SW480 (cell line): ENCODE results near the gene ZNF385B.

Experiments
- DNase-seq: peaks from one replicate; pipeline ENCODE4 v3.0.0-alpha.2; 2016; ENCODE audit warnings: low spot score

ZNF385B gene

DNA sequence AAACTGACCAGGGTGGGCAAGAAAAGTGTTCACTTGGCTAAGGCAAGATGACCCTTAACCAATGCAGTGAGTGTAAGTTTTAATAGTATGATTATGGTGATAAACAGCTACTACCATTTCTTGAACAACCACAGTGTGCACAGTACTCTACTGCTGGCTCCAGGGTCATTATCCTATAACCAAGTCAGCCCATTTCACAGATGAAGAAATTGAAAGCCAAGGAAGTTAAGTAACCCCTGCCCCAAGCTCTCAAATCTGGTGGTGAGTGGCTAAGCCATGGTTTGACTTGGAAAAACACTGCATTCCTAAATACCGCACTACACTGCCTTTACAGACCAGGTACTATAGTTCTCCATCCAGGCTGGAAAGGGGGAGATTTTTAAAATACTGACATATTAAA is 5.7 kb downstream of the ZNF385B start:
- DNase-seq: no peak

DNA sequence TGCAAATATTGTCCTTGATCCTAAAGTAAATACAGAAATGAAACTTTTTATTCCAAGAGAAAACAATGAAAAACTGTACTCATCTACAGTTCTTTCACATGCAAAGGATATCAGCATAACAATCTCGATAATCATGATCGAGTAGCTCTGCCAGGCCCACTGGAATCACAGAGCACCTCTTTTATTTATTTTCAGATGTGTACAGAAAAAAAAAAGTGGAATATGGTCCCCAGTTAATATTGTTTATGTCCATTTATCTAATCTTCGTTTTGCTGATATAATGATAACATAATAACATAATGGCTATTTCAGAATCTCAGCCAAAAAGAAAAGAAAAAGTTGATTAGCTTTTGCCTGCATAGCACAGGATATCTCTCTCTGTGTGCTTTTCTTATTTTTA is 6.5 kb downstream of the ZNF385B start:
- no peak for DNase-seq

DNA sequence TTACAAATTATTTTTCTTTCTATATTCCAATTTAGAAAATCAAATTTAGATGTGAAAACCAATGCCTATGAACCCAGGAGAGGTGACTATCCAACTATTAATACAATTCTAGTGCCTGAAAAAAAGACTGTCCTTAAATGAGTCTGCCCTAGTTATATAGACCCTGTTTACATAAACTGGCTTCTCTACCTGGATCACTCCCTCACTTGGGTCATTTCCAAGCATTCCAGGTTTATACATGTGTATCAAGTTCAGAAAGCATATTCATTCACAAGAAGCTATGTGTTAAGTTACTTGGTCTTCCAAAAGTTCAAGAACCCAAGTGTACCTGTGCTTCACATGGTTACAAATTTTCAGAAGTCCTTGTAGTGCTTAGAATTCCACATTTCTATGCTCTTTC is 8.3 kb downstream of the ZNF385B start:
- no peak for DNase-seq

- DNase-seq: no peak
These were observed 11.2 kb downstream of the ZNF385B start for GRCh38 chr2:179850188-179850587.

GRCh38 chr2:179849719-179850118 is 11.7 kb downstream of the ZNF385B start:
- DNase-seq: no peak

DNA sequence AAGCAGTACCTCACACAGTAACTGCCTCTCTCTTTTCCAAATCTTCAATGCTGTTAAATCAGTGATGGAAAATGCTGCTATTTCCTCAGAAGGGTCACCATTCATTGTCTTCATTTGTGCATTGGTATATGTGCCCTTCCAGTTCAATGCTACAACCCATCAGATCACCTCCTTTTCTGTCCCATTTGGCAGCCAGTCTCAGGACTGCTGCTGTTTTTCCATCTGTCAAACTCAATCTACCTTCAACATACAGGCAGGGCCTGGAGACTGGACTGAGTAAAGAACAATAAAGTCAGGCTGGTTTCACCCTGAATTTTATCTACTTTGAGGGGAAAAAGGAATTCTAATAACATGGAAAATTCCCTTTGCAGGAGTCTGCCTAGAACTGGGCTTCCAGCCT is 17.9 kb downstream of the ZNF385B start:
- DNase-seq: no peak

GRCh38 chr2:179842498-179843153 is 18.8 kb downstream of the ZNF385B start:
- DNase-seq: no peak

- DNase-seq: no peak
These were observed 20.6 kb downstream of the ZNF385B start for GRCh38 chr2:179840840-179841239.

DNA sequence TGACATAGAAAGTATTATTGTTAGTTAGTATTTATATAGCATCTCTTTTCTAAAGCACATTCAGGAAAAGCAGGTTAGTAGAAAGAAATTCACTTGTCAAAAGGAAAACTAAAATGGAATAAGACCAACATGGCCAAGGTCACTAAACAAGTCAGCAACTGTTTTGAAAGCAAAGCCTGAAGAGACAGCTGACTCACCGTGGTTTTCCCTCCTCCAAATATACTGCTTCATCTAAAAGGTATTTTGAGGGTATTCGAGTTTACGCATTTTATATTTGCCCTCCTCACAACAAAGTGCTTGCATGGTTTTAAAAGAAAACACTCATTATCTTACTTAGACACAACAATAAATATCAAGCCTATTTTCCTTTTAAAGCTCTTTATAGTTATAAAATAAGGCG is 24.0 kb downstream of the ZNF385B start:
- peak; percentile 54 for DNase-seq

- DNase-seq: no peak
These were observed 31.2 kb downstream of the ZNF385B start for GRCh38 chr2:179830043-179830787.

DNA sequence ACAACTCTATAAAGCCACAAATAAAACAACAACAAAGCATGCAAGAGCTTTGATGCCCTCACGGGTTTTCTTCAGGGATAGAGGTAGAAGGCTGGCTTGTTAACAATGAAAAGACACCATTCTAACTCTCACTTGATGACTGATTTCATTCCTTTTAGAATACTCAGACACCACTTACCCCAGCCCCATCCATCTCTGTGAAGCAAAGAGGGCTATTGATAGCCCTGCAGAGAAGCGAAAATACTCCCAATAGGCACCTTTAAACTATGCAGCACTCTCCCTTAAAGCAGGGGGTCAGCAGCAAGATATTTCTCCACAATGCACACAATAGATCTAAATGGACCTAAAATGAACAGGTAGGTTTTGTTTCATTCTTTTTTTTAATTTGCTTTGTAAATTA is 35.1 kb downstream of the ZNF385B start:
- DNase-seq: no peak

GRCh38 chr2:179825494-179825893 is 35.9 kb downstream of the ZNF385B start:
- DNase-seq: no peak

- DNase-seq: no peak
These were observed 36.5 kb downstream of the ZNF385B start for GRCh38 chr2:179824961-179825360.

DNA sequence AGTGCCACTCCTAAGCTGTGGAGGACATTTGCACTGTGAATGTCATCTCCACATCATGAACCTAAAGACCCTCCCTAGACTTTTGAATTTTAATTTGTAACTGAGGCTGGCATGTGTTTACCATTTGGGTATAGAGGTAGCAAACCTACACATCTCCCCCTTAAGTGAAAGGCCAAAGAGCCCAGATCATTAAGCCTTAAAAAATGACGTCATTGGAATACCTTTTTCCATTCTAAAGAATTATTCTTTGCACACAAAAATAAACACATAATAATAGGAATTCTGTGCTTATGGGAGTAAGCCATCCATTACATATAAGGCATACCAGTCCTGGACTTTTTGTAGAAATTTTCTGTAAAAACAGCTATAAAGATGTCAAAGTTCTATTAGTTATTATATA is 38.9 kb downstream of the ZNF385B start:
- no peak for DNase-seq

GRCh38 chr2:179818546-179818945 is 42.9 kb downstream of the ZNF385B start:
- DNase-seq: no peak

- DNase-seq: peak; percentile 64
These were observed 44.1 kb downstream of the ZNF385B start for GRCh38 chr2:179817181-179817841.

DNA sequence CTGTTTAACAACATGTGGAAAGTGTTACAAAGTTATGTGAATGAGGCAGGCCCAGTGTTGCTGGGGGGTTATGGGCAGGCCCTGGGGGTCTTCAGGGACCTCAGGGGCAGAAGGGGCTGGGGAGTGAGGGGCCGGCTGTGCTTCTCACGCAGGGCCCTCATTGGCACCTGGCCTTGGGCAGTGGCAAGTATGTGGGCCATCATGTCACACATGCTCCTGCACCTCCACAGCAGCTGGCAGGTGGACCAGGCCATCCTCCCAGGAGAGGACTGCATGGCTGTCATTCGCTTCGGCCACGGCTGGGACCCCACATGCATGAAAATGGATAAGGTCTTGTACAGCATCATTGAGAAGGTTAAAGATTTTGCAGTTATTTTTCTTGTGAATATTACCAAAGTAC is 47.4 kb downstream of the ZNF385B start:
- DNase-seq: no peak

- DNase-seq: no peak
These were observed 48.9 kb downstream of the ZNF385B start for GRCh38 chr2:179812501-179812900.

- DNase-seq: no peak
These were observed 50.4 kb downstream of the ZNF385B start for GRCh38 chr2:179811042-179811441.

GRCh38 chr2:179809606-179810005 is 51.8 kb downstream of the ZNF385B start:
- no peak for DNase-seq

DNA sequence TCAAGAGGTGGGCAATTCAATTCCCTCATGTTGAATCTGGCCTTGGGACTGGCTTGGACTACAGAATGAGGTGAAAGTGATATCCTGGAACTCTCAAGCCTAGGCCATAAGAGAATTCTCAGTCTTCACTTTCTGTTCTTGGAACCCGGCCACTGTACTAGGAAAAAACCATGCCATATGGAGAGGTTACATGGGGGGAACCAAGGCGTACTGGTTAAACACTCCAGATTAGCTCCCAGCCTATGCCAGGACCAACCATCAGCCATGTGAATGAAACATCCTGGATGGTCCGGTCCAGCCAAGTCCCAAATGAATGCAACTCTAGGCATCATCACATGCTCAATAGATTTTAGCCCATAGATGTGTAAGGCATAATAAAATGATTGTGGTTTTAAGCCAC is 56.4 kb downstream of the ZNF385B start:
- no peak for DNase-seq

GRCh38 chr2:179804206-179804605 is 57.2 kb downstream of the ZNF385B start:
- no peak for DNase-seq
